Heart left ventricle (tissue), 16 donors: ENCODE results near the gene DNAJC18. TPM values are rescaled to one million over a fixed set of nuclear protein-coding genes. Genes with fewer than 3 reads are reported as not detected.
A peak's percentile ranks its signal among the peaks of the same experiment; 100 is the strongest.
"Not testable (repeated sequence)": the region's sequence is repeated elsewhere in the genome, so short reads cannot be mapped to it uniquely, and the experiment has no call there.

ENCODE experiments used
- ATAC-seq, 4 donors: fragments of 200-7000 bp; cut with Tn5 transposase; one replicate each; pipeline ENCODE4 v1.9.1; 2020 to 2022; ENCODE audit warnings: moderate library complexity in 4 of 4, mild to moderate bottlenecking in 3 of 4, moderate number of reproducible peaks in 1 of 4
- DNase-seq, 5 donors: peaks; one replicate each; pipeline ENCODE4 v3.0.0-alpha.2; 2020
- H3K27ac ChIP-seq, 12 donors: fragments of 200-600 bp; sonication (generic) in 4 of 12; one replicate each; pipeline versions ENCODE4 v1.5.0 to v1.8.0; 2016 to 2022; ENCODE audit warnings: mild to moderate bottlenecking in 2 of 12
- H3K27me3 ChIP-seq, 9 donors: fragments of 200-600 bp; sonication (generic) in 2 of 9; one replicate each; pipeline versions ENCODE4 v1.5.1 to v1.8.0; 2016 to 2022; ENCODE audit warnings: mild to moderate bottlenecking in 3 of 9
- H3K36me3 ChIP-seq, 9 donors: fragments of 200-600 bp; sonication (generic) in 2 of 9; one replicate each; pipeline versions ENCODE4 v1.5.0 to v1.8.0; 2018 to 2022; ENCODE audit warnings: mild to moderate bottlenecking in 2 of 9
- H3K4me1 ChIP-seq, 12 donors: fragments of 200-600 bp; sonication (generic) in 4 of 12; one replicate each; pipeline versions ENCODE4 v1.5.0 to v1.8.0; 2016 to 2022; ENCODE audit warnings: mild to moderate bottlenecking in 3 of 12
- H3K4me3 ChIP-seq, 12 donors: fragments of 200-600 bp; sonication (generic) in 4 of 12; one replicate each; pipeline versions ENCODE4 v1.5.0 to v1.8.0; 2017 to 2022; ENCODE audit warnings: mild to moderate bottlenecking in 9 of 12, moderate library complexity in 4 of 12
- H3K9me3 ChIP-seq, 12 donors: fragments of 200-600 bp; sonication (generic) in 4 of 12; one replicate each; pipeline versions ENCODE4 v1.5.0 to v1.8.0; 2016 to 2022; ENCODE audit warnings: mild to moderate bottlenecking in 1 of 12
- CTCF ChIP-seq, 12 donors: fragments of 200-600 bp; sonication (generic) in 4 of 12; IDR thresholded peaks; one replicate each; pipeline versions ENCODE4 v1.5.0 to v1.8.0; 2018 to 2022; ENCODE audit warnings: antibody characterized with exemption in 12 of 12, mild to moderate bottlenecking in 5 of 12
- POLR2A ChIP-seq, 2 donors: fragments of 450-650 bp; IDR thresholded peaks; one replicate each; pipeline ENCODE4 v1.6.1; 2017; ENCODE audit warnings: antibody characterized with exemption in 2 of 2, mild to moderate bottlenecking in 2 of 2, moderate library complexity in 2 of 2
- WGBS, 4 donors: extraction: QIAGEN DNeasy Blood & Tissue Kit in 2 of 4; methylation state at CpG; one replicate each; pipeline versions ENCODE4 v1.1.5 to v1.1.7; 2013 to 2018; 5-methylcytosine and 5-hydroxymethylcytosine counted together
- intact Hi-C, 10 donors: fragments of 100-400 bp; cut with DNase I; formaldehyde crosslinking; loops; one replicate each; pipeline versions ENCODE4 v1.11.1 to v1.14.2; 2022
- polyA plus RNA-seq, 2 donors: library from polyadenylated mRNA; stranded (reverse); fragments of 200-250 nt; gene quantifications; one replicate each; pipeline ENCODE4 v1.2.3, GENCODE V29; 2013
- total RNA-seq, 9 donors: library from RNA; depleted of rRNA in 2 of 9; stranded (reverse); fragments of >200 nt in 2 of 9; fragmentation: NEBNext Ultra II Directional in 3 of 9; extraction: Animal tissue kit (Norgen Biotek cat#: 25700) in 3 of 9; gene quantifications; one replicate each; pipeline versions ENCODE4 v1.1.0 to v1.2.4, GENCODE V29; 2016 to 2023
- donor health status: ischemic (EF 13 %, LVEDD 7.1; RV severe dilation, severe dysfunction).
- donor health status: healthy with polysubstance abuse.
- donor health status: DM: no; HTN: yes; CAD: no.
- donor health status: DM: no; HTN: no; CAD: no.
- donor health status: ischemic (EF 25% LVEDD 6.9; RV normal size, moderate dysfunction).
- donor health status: ischemic (EF 25% LVEDD 5.7; RV mildly dilated, moderate dysfunction).
- donor health status: healthy.
- donor health status: DM: yes; HTN: yes; CAD: no.
- donor health status: ischemic (EF 35%, LVEDD 5.7; RV mildly dilated, moderate dysfunction).
- donor health status: nonischemic (EF 11% LVEDD 7.7; RV severe dilation, severe dysfunction).
- donor health status: DM: yes; HTN: yes; CAD: no.
- donor health status: PGD.
- donor health status: ischemic (EF 29% LVEDD 5.4; RV normal size, mild dysfunction).
- donor health status: nonischemic (EF 23%, LVEDD 6.1; RV moderate dilation, normal function).

The DNAJC18 gene
- total and polyA plus RNA-seq, 11 donors, result 4.0 to 17.8 (median 9.1) TPM

GRCh38 chr5:139388198-139388821 is 51.0 kb downstream of the DNAJC18 start:
- intact Hi-C loops, result loop anchor here in 1 of 10 donors (5.0 kb wide), 1 partner anchor 34 kb away; no protein-coding TSS in a partner anchor
- Histone ChIP-seq H3K27me3 (peaks cover 0 to 10% (median 0%) of the 10 kb centered on the region in 9 donors), H3K36me3 (peaks cover 0 to 14% (median 0%) of the 10 kb centered on the region in 9 donors), H3K4me1 (peaks cover 2 to 73% (median 48%) of the 10 kb centered on the region in 12 donors), H3K4me3 (peak overlapping the region in 1 of 12 donors; percentile 16), H3K9me3 (no peaks in the 10 kb centered on the region), H3K27ac (peak overlapping the region in 4 of 12 donors; percentile 1 to 16 (median 6))
- ATAC-seq (peak in 3 of 4 donors; percentile 14 to 41 (median 17)), DNase-seq (peak in 1 of 5 donors; percentile 60)
- TF ChIP-seq CTCF (IDR thresholded peaks at IDR 0.05) (no peak), POLR2A (IDR thresholded peaks at IDR 0.05) (no peak)
- WGBS, 4 donors, result 10 to 33% (median 12%) methylated on average over 7 to 8 of the region's 8 CpGs

- H3K9me3 ChIP-seq, result no peaks in the 10 kb centered on the region
- peak overlapping the region in 2 of 12 donors; percentile 2 to 10 for H3K27ac ChIP-seq
- WGBS, 4 donors, result 56 to 83% (median 59%) methylated on average over 4 to 10 of the region's 10 CpGs
- H3K4me1 ChIP-seq, result peaks cover 2 to 66% (median 43%) of the 10 kb centered on the region in 12 donors
- TF ChIP-seq POLR2A (IDR thresholded peaks at IDR 0.05), result no peak
- TF ChIP-seq CTCF (IDR thresholded peaks at IDR 0.05), result no peak
- H3K27me3 ChIP-seq, result peaks cover 0 to 4% (median 0%) of the 10 kb centered on the region in 9 donors
- H3K4me3 ChIP-seq, result no peak overlapping the region
- intact Hi-C loops, result loop anchor here in 1 of 10 donors (5.0 kb wide), 1 partner anchor 35 kb away; no protein-coding TSS in a partner anchor
- no peak for ATAC-seq
- DNase-seq, result peak in 1 of 5 donors; percentile 21
- H3K36me3 ChIP-seq, result peaks cover 0 to 11% (median 0%) of the 10 kb centered on the region in 9 donors
These were observed 51.6 kb downstream of the DNAJC18 start for GRCh38 chr5:139387611-139388197.

- H3K9me3 ChIP-seq, H3K36me3 ChIP-seq, ATAC-seq, H3K27me3 ChIP-seq, H3K4me3 ChIP-seq, H3K27ac ChIP-seq: not testable (repeated sequence)
- 91 to 97% (median 96%) methylated on average over 10 of the region's 10 CpGs for WGBS, 4 donors
- H3K4me1 ChIP-seq, result peaks cover 2 to 62% (median 36%) of the 10 kb centered on the region in 12 donors
- intact Hi-C loops, result loop anchor here in 1 of 10 donors (5.0 kb wide), 1 partner anchor 35 kb away; no protein-coding TSS in a partner anchor
- DNase-seq, result peak in 1 of 5 donors; percentile 9
These were observed 52.4 kb downstream of the DNAJC18 start for GRCh38 chr5:139386956-139387355.

GRCh38 chr5:139386050-139386438 is 53.3 kb downstream of the DNAJC18 start:
- H3K27ac ChIP-seq, result no peak overlapping the region
- DNase-seq, result peak in 1 of 5 donors; percentile 2
- H3K4me1 ChIP-seq, result peaks cover 0 to 53% (median 28%) of the 10 kb centered on the region in 12 donors
- no peaks in the 10 kb centered on the region for H3K9me3 ChIP-seq
- no peak for ATAC-seq
- H3K36me3 ChIP-seq, result peaks cover 0 to 4% (median 0%) of the 10 kb centered on the region in 9 donors
- H3K27me3 ChIP-seq, result no peaks in the 10 kb centered on the region
- 87 to 96% (median 93%) methylated on average over 5 of the region's 5 CpGs for WGBS, 4 donors
- no peak overlapping the region for H3K4me3 ChIP-seq
- intact Hi-C loops, result loop anchor here in 1 of 10 donors (5.0 kb wide), 1 partner anchor 36 kb away; no protein-coding TSS in a partner anchor
- TF ChIP-seq CTCF (IDR thresholded peaks at IDR 0.05), result no peak
- no peak for TF ChIP-seq POLR2A (IDR thresholded peaks at IDR 0.05)
